ENCODE data around the gene CGB8.
"Not testable (repeated sequence)": the region's sequence is repeated elsewhere in the genome, so short reads cannot be mapped to it uniquely, and the experiment has no call there.

Gene CGB8

DNA sequence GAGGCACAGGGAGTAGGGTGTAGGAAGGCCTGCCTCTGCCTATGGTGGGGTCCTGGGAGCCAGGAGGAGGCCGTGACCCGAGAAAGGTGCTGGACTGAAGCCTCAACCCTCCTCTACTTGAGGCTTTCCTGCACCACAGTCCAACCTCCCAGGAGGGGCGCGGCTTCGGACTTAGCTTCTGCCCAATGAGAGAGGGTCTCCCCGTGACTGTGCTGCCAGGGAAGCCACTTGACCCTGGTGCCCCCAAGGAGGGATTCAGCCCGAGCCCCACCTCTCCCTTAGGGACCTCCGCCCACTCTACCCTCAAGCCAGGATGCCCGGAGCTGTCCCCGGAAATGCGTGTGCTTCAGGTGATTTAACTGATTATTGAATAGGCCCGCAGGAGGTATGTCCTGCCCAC lies at the start of gene CGB8:
CGB8 (minus strand) TSS at position 101 of the 400 bp plus-strand sequence. CDS start 372 bp downstream, outside the sequence.
- not testable (repeated sequence) for DNase-seq (ENCODE audit: low read depth)

GRCh38 chr19:49097453-49098288 lies 48.8 kb upstream of the CGB8 start:
- DNase-seq (ENCODE audit: low read depth) = peak; percentile 51

DNA sequence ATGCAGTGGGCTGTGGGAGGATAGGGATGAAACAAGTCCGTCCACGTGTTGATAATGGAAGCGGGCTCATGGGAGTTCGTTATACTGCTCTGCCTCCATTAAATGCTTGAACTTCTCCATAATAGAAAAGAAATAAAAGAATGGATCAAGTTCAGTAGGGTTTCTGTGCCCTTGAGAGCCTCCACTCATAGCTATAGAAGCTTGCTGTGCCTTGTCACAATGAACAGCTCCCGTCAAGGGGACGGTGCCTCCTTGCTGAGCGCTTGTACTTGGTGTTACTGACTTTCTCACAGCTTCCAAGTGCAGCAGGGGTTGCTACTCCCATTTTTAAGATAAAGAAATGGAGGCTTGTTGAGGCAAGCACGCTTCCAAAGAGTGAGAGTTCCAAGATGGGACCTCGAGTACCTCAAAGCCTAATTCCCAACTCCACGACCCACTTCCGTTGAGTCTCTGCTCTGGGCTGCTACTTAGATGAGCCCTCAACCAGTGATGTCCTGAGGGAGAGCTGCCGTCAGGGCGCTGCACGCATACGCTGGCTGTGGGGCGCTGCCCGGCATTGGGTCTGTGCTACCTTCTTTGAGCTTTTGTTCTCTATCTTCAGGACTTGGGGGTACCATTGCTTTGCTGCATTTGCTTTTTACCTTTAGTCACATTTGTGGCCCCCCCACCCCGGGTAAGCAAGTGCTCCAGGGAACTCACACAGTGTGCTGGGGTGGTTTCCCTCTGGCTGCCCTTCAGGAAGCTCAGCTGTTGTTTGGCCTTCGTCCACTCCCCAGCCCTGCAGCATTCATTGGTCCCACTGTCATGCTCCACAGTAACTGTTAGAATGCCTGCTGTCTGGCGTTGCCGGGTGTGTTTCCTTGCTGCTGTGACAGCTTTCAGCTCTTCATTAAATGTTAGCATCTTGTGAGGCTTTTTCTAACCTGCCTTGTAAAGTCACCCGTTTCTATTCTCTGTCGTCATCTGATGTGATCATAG lies 45.9 kb upstream of the CGB8 start:
- no peak for DNase-seq (ENCODE audit: low read depth)

DNA sequence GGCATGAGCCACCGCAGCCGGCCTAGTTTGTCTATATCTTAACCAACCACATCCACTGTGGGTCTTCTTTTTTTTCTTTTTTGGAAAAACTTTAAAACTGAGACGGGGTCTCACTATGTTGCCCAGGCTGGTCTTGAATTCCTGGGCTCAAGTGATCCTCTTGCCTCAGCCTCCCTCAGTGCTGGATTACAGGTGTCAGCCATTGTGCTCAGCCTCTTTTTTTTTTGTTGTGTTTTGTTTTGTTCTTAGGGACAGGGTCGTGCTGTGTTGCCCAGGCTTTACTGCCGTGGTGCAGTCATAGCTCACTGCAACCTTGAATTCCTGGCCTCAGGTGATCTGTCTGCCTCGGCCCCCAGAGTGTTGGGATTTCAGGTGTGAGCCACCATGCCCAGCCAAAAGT lies 43.8 kb upstream of the CGB8 start:
- DNase-seq (ENCODE audit: low read depth) = no peak

DNA sequence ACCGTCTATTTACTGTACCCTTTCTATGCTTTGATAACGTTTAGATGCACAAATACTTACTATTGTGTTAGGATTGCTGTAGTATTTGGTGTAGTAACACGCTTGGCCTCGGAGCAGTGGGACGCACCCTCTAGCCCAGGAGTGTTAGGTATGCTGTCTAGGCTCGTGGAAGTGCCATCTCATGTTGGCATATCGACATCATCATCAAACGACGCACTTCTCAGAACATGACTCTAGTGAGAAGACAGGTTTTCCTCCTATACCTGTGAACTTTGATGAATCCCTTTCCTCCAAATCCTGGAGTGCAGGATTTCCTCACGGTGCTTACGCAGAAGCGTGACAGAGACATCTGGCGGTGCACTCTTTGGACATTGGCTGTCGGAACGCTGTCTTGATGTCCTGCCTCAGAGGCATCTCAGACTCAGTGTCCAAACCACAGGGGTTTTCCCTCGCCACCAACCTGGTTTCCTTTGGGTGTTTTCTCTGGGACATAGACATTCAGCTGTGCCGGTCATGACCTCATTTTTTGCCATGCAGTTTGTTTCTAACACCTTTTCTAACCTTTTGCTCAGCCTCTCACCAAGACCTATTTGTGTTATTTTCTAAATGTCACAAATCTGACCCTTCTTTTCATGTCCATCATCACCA lies 42.6 kb upstream of the CGB8 start:
- DNase-seq (ENCODE audit: low read depth) = no peak

DNA sequence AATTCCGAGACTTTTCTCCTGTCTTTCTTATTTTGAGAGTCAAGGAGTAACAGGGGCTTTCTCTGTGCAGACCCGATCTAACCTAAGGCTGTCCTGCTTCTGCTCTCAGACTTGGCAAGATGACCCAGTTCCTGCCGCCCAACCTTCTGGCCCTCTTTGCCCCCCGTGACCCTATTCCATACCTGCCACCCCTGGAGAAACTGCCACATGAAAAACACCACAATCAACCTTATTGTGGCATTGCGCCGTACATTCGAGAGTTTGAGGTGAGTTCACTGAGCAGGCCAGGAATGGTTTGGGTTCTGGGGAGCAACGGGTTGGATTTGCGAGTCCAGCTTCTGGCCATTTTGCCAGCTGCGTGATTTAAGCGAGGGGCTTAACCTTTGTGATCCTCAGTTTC lies 37.4 kb upstream of the CGB8 start:
- no peak for DNase-seq (ENCODE audit: low read depth)

- DNase-seq (ENCODE audit: low read depth) = no peak
Measured at GRCh38 chr19:49085868-49086232, 36.9 kb upstream of the CGB8 start.

DNA sequence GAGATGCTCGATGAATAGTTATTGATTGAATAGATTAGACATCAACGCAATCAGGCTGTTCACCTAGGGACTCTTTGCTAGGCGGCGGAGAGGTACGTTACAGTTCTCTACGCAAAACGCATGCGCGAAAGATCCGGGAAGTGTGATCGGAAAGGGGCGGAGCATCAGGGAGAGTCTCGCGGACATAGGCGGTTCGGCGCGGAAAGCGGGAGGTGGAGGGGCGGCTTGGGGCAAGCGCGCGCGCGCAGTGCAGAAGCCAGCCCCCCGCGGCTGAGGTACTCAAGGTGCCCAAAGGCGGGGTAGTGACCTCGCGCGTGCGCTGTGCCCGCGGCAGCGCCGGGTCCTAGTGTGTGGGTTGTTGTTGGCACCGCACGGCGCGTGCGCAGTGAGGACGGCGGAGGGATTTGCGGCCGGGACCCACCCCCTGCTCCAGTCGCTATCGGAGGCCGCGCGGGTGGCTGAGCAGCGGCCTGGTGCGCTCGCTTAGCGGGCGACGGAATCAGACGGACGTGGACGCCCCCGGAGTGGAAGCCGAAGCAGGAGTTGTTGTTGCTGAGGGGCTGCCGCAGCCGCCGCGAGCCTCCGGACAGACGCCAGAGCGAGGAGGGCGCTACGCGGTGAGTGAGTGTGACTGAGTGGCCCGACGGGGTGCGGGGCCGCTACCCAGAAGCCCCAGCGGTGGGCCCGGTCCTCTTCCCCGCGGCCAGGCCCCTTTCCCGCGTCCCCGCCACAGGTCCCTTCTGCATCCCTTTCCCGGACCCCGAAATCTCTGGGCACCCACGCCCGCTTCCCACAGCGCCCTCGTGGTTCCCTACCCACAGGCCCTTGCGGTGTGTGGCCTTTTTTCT lies 36.3 kb upstream of the CGB8 start, which contains the start of gene SNRNP70:
SNRNP70 (plus strand) TSS at position 432 of the 848 bp plus-strand sequence. CDS start 964 bp downstream, outside the sequence.
- peak; percentile 99 for DNase-seq (ENCODE audit: low read depth)

DNA sequence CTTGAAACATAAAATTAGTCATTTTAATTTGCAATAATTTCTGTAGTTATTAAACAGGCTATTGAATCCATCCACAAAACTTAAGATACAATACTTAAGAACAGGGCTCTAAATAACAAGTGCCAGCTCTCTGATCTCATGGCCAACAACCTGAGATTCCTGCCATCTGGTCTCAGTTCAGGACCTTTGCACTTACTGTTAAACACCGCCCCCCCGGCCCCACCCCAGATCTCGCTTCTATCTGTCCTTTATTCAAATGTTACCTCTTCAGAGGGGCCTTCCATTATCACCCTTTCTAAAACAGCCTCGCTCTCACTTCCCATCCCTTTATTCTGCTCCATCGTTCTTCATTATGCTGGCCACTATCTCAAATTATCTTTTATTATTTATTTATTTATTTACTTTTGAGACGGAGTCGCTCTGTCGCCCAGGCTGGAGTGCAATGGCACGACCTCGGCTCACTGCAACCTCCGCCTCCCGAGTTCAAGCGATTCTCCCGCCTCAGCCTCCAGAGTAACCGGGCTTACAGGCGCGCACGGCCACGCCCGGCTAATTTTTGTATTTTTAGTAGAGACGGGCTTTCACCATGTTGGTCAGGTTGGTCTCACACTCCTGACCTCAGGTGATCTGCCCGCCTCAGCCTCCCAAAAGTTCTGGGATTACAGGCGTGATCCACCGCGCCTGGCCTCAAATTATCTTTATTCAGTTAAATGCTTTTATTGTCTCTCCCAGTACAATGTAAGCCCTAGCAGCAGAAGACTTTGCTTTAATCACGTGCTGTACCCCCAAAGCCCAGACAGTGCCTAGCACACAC lies 35.5 kb upstream of the CGB8 start:
- DNase-seq (ENCODE audit: low read depth) = no peak

DNA sequence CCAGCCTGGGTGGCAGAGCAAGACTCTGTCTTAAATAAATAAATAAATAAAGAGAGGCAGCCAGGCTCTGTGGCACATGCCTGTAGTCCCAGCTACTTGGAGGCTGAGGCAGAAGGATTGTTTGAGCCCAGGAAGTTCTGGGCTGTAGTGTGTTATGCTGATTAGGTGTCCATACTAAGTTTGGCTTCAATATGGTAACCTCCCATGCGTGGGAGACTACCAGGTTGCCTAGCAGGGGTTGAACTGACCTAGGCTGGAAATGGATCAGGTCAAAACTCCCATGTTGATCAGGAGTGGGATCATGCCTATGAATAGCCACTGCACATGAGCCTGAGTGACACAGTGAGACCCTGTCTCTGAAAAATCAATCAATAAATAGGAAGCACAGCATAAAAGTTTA lies 32.4 kb upstream of the CGB8 start:
- DNase-seq (ENCODE audit: low read depth) = no peak

GRCh38 chr19:49080392-49080791 lies 31.5 kb upstream of the CGB8 start:
- no peak for DNase-seq (ENCODE audit: low read depth)

GRCh38 chr19:49074869-49075268 lies 26.0 kb upstream of the CGB8 start:
- not testable (repeated sequence) for DNase-seq (ENCODE audit: low read depth)

DNA sequence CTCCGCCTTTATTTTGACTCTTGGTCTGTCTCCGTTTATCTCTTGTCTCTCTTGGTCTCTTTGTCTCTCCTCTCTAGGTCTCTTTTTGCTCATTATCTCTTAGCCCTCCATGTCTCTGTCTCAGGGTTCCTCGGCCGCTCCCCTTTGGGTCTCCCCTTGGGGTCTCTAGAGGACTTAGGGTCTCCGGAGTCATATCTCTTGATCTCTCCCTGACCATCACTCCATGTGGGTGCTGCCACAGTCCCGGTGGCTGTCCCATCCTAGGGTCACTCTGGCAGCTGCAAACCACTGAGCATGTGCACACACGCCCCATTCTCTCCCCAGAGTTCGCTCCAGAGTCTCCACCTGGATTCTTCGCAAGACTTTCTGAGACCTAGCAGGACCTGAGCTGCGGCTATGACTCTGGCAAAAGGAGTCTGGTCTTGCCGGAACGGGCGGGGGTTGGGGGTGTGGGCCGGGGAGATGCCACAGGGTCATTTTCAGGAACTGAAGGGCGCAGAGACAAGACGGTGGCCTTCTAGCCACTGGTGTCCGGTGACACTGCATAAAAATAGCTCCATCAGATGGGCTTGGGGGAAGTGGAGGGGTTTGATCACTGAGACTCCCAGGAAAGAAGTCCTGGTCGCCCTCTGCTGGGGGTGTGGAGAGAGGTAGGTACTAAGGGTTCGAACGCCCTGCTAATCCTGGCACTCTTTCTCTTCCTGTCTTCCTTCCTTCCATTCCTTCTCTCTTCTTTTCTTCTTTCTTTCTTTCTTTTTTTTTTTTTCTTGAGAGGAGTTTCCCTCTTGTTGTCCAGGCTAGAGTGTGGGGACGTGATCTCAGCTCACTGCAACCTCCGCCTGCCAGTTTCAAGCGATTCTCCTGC lies 24.8 kb upstream of the CGB8 start:
- DNase-seq (ENCODE audit: low read depth) = no peak

GRCh38 chr19:49071860-49072547 lies 23.1 kb upstream of the CGB8 start:
- no peak for DNase-seq (ENCODE audit: low read depth)

GRCh38 chr19:49070416-49070815 lies 21.5 kb upstream of the CGB8 start:
- DNase-seq (ENCODE audit: low read depth) = no peak

DNA sequence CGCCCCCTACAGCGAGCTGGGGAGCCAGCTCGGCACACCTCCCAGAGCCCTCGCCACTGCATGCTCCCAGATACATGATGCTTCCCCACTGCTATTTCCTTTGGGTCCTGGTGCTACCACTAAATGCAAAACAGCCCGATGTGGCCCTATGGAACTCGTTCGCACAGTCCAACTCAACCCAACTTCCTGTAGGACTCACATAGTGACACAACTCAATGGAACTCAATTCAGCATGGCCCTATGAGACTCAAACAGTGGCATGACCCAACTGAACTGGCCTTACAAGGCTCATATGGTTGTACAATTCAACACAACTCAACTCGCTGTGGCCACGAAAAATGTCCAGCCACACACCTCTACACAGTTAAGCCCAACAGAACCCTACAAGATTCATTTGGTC lies 20.1 kb upstream of the CGB8 start:
- DNase-seq (ENCODE audit: low read depth) = no peak

GRCh38 chr19:49067554-49067953 lies 18.6 kb upstream of the CGB8 start:
- DNase-seq (ENCODE audit: low read depth) = no peak

GRCh38 chr19:49065905-49066512 lies 17.1 kb upstream of the CGB8 start:
- no peak for DNase-seq (ENCODE audit: low read depth)

Data from activated T-helper 1 cell treated with Interleukin-2 at 50 U/mL for 16 hours (primary cell).